ENCODE measurements around the gene SMIM1. TPM values are rescaled to one million over a fixed set of nuclear protein-coding genes. Genes with fewer than 3 reads are reported as not detected.

SMIM1 gene
- total RNA-seq, 4 donors from 2014 or later: 1.5 to 5.3 TPM; not detected in 2

DNA sequence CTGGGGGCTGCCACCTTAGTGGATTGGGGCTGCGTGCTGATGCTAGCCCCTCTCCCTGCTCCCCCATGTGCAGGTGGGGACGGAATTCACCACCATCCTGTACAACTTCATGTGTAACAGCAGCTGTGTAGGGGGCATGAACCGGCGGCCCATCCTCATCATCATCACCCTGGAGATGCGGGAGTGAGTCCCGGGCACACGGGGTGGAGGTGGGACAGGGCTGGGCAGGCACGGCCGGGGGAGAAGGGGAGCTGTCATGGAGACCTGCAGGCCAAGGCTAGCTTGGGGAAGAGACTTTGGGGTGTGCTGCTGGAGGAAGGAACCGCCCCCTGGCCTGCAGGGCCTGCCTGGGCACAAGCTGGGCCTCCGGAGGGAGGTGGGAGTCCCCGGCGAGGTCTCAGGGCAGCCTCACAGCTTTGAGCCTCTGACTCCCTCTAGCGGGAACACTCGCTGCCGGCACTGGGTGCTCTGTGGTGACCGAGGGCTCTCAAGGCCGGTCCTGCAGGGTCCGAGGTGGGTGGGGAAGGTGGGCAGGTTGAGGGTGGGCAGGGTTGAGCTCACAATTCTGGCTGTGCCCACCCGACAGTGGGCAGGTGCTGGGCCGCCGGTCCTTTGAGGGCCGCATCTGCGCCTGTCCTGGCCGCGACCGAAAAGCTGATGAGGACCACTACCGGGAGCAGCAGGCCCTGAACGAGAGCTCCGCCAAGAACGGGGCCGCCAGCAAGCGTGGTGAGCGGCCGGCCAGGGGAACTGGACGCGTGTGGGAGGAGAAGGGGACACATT lies 45.3 kb upstream of the SMIM1 start:
- no peaks in the 10 kb centered on the region for H3K4me1 ChIP-seq
- DNase-seq: no peak
- 40 to 60% methylated on average over 1 to 26 of the region's 37 CpGs for WGBS, 2 donors
- TF ChIP-seq, protein P1, sequence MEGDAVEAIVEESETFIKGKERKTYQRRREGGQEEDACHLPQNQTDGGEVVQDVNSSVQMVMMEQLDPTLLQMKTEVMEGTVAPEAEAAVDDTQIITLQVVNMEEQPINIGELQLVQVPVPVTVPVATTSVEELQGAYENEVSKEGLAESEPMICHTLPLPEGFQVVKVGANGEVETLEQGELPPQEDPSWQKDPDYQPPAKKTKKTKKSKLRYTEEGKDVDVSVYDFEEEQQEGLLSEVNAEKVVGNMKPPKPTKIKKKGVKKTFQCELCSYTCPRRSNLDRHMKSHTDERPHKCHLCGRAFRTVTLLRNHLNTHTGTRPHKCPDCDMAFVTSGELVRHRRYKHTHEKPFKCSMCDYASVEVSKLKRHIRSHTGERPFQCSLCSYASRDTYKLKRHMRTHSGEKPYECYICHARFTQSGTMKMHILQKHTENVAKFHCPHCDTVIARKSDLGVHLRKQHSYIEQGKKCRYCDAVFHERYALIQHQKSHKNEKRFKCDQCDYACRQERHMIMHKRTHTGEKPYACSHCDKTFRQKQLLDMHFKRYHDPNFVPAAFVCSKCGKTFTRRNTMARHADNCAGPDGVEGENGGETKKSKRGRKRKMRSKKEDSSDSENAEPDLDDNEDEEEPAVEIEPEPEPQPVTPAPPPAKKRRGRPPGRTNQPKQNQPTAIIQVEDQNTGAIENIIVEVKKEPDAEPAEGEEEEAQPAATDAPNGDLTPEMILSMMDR (IDR thresholded peaks at IDR 0.05): peak in 2 of 6 experiments; percentile 7 to 12
- no peak for TF ChIP-seq POLR2A (IDR thresholded peaks at IDR 0.05)
- peaks cover 0 to 64% (median 0%) of the 10 kb centered on the region in 4 donors for H3K27me3 ChIP-seq
- intact Hi-C loops (cut with DNase I): loop anchor here (10.0 kb wide), 1 partner anchor 232 kb away; no protein-coding TSS in a partner anchor
- no peak overlapping the region for H3K4me3 ChIP-seq
- H3K27ac ChIP-seq: no peak overlapping the region
- H3K9me3 ChIP-seq: no peaks in the 10 kb centered on the region
- H3K36me3 ChIP-seq: no peaks in the 10 kb centered on the region

DNA sequence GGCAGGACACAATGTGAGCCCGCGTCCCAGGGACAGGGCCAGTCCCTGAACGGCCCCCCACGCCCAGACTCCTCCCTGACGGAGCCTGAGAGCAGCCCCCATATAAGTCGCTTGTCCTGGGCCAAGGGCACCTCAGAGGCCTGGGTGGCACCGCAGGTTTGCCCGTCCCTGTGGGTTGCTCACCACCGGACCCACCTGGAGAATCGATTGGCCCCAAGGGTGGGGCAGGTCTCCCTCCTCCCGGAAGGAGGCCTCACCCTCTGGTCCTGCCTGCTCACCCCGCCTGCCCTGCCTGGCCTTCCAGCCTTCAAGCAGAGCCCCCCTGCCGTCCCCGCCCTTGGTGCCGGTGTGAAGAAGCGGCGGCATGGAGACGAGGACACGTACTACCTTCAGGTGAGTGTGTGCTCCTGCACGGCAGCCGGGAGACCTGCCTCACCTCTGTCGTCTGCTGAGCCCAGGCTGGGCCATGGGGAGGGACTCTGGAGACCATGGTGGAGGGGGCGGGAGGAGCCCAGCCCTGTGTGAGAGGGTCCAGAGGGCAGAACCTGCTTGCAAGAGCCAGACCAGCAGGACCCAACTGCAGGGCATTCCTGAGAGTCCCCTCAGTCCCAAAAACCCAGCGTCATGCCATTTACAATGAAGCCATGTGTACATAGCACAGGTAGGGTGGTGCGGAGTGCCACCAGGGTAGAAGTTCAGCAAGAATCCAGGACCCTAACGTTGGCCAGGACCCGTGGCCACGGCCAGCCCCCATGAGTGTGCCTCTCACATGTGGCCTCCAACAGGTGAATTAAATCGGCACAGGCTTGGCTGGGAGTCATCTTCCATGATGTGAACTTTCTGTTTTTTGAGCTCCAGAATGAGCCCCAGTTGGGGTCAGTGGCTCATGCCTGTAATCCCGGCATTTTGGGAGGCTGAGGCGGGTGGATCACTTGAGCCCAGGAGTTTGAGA lies 44.4 kb upstream of the SMIM1 start:
- TF ChIP-seq, protein P1 (IDR thresholded peaks at IDR 0.05): no peak
- no peak for TF ChIP-seq POLR2A (IDR thresholded peaks at IDR 0.05)
- Histone ChIP-seq H3K9me3 (no peaks in the 10 kb centered on the region), H3K36me3 (no peaks in the 10 kb centered on the region), H3K4me3 (no peak overlapping the region), H3K27ac (no peak overlapping the region), H3K27me3 (peaks cover 0 to 71% (median 0%) of the 10 kb centered on the region in 4 donors), H3K4me1 (no peaks in the 10 kb centered on the region)
- DNase-seq: no peak
- intact Hi-C loops (cut with DNase I): loop anchor here (10.0 kb wide), 1 partner anchor 233 kb away; no protein-coding TSS in a partner anchor
- 78 to 84% methylated on average over 5 to 12 of the region's 31 CpGs for WGBS, 2 donors

DNA sequence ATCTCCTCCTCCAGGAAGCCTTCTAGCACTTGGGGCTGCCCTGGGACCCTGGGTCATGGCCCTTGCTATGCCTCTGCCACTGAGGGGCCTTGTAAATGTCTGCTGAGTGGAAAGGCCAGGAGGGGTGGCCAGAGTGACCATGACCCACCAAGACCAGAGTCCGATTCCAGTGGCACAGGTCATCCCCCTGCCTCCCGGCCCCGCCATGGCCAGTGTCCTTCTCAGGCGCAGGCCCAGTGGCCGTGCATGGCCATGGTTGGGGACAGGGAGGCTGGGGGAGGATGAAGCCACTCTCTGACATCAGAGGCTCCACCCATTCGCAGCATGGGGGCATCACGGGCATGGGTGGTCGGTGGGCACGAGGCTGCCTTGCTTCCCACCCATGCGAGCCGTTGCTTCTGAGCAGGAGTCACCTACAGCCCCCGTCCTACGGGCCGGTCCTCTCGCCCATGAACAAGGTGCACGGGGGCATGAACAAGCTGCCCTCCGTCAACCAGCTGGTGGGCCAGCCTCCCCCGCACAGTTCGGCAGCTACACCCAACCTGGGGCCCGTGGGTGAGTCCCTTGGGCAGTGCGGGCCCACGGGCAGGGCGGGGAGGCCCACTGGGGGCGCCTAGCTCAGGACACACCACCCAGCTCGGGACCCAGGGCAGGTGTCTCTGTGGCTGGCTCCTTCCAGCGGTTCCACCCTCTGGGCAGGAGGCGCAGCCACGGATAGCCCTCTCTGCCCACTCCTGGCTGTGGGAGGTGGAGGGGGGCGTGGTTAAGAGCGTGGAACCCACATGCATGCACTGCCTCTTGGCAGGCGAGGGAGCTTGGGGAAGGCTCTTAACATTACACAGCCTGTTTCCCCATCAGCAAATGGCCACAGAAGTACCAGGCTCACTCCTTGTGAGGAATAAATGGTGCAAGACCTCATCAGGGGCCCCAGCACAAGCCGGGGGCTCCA lies 42.7 kb upstream of the SMIM1 start:
- Histone ChIP-seq H3K9me3 (no peaks in the 10 kb centered on the region), H3K4me1 (no peaks in the 10 kb centered on the region), H3K27me3 (peaks cover 0 to 69% (median 0%) of the 10 kb centered on the region in 4 donors), H3K4me3 (no peak overlapping the region), H3K27ac (no peak overlapping the region), H3K36me3 (peaks cover 0 to 8% (median 0%) of the 10 kb centered on the region in 3 donors)
- DNase-seq: no peak
- intact Hi-C loops (cut with DNase I): loop anchor here (10.0 kb wide), 1 partner anchor 235 kb away; no protein-coding TSS in a partner anchor
- TF ChIP-seq, protein P1 (IDR thresholded peaks at IDR 0.05): no peak
- WGBS, 2 donors: 63% methylated on average over 4 of the region's 32 CpGs; no CpG with 5 or more reads in 1 of the 2 donors

DNA sequence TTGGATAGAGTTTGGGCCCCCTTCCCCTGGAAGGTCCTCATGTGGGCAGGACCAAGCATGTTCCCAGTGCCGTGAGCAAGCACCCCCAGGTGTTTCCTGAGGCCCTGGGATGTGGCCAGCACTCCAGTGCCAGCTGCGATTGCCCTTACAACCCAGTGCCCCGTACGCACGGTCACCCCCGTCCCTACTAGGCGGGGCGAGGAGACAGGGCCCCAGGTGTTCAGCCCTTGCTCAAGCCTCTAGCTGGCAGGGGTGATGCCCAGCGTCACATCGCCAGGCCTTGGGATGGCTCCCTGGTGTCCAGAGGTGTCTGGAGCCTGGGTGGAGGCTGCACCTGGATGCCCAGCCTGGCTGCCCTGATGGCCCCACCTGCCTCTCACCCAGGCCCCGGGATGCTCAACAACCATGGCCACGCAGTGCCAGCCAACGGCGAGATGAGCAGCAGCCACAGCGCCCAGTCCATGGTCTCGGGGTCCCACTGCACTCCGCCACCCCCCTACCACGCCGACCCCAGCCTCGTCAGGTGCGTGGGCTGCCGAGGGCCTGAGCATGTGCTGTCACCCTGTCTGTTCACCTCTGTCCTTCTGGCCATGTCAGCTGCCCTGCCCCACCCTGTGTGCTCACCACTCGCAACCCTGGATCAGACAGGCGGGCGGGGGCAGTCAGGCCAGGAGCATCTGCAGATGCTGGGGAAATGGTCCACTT lies 41.9 kb upstream of the SMIM1 start:
- no peak for DNase-seq
- Histone ChIP-seq H3K27me3 (peaks cover 0 to 63% (median 0%) of the 10 kb centered on the region in 4 donors), H3K4me1 (no peaks in the 10 kb centered on the region), H3K4me3 (no peak overlapping the region), H3K9me3 (no peaks in the 10 kb centered on the region), H3K36me3 (peaks cover 0 to 17% (median 0%) of the 10 kb centered on the region in 3 donors), H3K27ac (no peak overlapping the region)
- TF ChIP-seq, protein P1 (IDR thresholded peaks at IDR 0.05): no peak
- no peak for TF ChIP-seq POLR2A (IDR thresholded peaks at IDR 0.05)
- intact Hi-C loops (cut with DNase I): no loop called here
- 80% methylated on average over 1 of the region's 25 CpGs for WGBS, 2 donors
